GM12801 (cell line): ENCODE measurements around the gene BARD1.

Experiments used
- CTCF ChIP-seq: IDR thresholded peaks from one replicate; pipeline ENCODE4 v1.5.1; 2011; ENCODE audit warnings: control low read depth; ENCODE audit not compliant: insufficient read length; ENCODE audit errors: extremely low read depth

Gene BARD1

DNA sequence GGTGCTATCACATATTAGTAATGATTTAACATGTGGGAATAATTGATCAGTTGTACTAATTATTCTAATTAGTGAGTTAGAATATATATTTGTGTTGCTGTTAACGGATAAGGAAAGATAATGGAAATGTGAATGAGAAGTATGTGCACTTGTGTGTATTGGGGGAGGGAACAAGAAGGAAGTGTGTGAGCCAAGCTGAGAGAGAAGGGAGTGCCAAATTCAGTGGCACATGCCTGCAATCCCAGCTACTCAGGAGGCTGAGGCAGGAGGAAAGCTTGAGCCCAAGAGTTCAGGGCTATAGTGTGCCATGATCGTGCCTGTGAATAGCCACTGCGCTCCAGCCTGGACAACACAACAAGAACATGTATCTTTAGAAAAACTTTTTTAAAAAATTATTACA, 9.3 kb downstream of the BARD1 start:
- TF ChIP-seq CTCF: no peak

- no peak for TF ChIP-seq CTCF
Observed at GRCh38 chr2:214796911-214797310, 12.6 kb downstream of the BARD1 start.

- no peak for TF ChIP-seq CTCF
Observed at GRCh38 chr2:214782671-214783070, 26.8 kb downstream of the BARD1 start.

DNA sequence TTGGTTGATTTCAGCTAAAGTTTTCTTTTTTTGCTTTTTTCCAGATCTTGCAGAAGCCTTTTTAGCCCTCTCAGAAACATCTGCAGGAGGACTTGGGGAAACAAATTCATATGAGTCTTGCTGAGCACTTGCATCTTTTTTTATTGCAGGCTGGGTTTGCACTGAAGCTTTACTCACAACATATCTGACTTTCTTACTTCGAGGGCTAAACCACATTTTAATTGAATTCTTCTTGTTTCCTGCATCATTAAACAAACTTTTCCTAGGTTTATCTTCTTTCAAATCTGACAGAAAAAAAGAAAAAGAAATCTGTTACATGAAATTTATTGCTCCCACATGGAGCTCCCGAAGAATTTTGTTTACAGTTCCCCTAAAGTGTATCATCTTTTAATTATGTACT, 28.3 kb downstream of the BARD1 start:
- TF ChIP-seq CTCF: no peak

DNA sequence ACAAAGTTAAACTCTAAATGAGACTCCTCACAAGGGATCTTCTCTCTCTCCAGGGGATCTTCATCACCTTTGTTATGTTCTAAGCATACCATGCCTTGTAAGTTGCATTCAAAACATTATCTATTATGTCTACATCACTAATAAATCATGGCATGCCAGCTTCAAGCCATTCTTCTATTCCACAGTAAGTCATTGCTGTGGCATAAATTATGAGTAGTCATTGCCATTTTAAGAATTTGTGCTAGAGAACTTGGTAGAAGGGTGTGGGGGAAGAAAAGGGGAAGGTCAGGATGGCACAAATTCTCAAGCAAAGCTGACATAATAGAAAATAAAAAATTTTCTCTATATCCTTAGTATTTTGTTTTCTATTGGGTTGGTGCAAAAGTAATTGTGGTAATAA, 33.5 kb downstream of the BARD1 start:
- no peak for TF ChIP-seq CTCF

- no peak for TF ChIP-seq CTCF
Observed at GRCh38 chr2:214774108-214774507, 35.4 kb downstream of the BARD1 start.

DNA sequence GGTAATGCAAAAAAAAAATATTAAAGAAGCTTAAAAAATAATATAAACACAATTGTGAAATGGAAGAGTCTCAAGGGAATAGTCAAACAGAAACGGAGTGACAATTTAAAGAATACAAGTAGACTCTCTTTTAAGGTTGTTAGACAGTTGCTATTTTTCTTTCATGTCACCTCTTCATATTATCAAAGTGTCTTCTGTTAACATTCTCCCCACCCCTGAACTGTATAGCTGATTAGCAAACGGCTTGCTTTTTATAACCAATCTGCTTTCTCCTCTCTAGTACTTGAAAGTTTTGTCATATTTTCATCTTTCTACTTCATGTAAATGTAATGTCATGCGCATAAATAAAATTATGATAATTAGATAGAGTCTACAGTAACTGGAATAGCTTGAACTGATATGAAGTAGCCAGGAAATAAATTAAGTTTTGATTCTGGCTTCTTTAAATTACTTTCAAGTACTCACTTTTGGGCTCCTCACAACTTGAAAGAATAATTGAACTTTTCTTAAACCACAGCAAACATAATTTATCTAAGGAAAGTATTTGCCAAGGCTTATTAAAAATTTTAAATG, 37.0 kb downstream of the BARD1 start:
- TF ChIP-seq CTCF: no peak

DNA sequence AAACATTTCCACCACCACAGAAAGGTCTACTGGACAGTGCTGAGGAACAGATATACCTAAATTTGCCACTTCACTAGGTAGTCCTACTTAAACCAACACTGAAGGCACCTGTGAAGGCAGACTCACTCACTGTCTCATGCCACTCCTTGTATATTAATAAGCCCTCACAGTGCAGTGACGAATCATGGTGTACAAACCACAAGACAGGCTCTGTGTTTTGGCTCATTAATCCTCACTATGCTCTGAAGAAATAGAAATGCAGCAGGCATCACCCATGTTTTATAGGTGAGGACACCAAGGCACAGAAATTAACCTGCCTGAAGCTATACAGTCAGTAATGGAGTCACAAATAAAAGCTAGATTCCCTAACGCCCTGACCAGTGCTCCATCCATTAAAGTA, 44.3 kb downstream of the BARD1 start:
- TF ChIP-seq CTCF: no peak
